T47D (cell line): ENCODE measurements around the gene ADPRHL1.

ENCODE experiments used
- DNase-seq, 2 experiments: peaks; one replicate each; pipeline versions ENCODE4 v3.0.0 to v3.0.0-alpha.2; 2011 to 2012; ENCODE audit warnings: low read depth in 1 of 2, low spot score in 1 of 2
- JUND ChIP-seq: IDR thresholded peaks from 2 replicates; pipeline ENCODE4 v1.6.1; 2012; ENCODE audit warnings: low read depth
- in situ Hi-C: cut with HindIII; loops from 2 replicates; pipeline ENCODE4 v1.10.0; 2016; ENCODE audit warnings: low sequenced_read_pairs, low pct_unique_long_range_greater_than_20kb

ADPRHL1 gene

DNA sequence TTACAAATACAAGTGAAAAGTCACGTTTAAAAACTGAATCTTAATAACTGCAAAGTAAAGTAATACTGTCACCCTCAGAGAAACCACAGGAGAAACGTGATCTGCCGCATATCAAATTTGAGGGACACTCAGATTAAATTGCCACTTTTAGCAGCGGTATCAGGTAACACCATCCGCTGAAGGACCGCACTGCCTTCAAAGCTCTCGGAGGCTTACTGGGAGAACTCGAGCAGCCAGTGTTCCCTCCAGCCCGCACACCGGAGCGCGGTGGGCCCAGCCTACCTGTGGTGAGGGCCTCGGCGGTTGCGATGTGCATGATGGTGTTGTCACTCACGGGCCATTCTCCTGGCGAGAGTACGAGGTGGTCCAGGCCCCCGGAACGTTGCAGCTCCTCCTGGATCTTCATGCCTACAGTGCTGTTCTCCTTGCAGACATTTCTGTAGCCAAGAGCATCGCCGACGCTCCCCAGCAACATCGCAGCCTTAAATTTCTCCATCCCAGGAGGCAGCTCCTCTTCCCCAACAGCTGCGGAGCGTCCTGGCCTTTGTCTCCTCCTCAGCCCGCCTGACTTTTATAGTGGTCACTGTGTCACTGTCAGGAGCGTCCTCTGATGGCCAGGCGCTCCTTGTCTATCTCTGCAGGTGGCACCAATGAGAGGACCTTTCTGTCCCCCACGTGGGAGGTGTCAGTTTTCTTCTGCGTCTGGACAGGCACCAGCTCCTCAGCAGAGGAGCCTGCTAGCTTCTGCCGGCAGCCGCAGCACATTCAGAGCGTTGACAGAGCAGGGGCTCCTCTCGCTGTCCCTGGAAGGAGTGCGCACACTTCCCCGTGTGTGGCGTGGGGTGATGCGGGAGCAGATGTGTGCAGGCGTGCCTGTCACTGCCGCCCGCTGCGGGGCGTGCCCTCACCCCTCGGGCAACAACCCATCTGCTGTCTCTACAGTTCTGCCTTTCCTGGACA is at the start of gene ADPRHL1:
ADPRHL1 (minus strand) TSS at position 547 of the 960 bp plus-strand sequence; CDS start at position 496, 51 bp downstream.
- DNase-seq, result no peak
- TF ChIP-seq JUND, result no peak
- in situ Hi-C loops, result no loop called here

DNA sequence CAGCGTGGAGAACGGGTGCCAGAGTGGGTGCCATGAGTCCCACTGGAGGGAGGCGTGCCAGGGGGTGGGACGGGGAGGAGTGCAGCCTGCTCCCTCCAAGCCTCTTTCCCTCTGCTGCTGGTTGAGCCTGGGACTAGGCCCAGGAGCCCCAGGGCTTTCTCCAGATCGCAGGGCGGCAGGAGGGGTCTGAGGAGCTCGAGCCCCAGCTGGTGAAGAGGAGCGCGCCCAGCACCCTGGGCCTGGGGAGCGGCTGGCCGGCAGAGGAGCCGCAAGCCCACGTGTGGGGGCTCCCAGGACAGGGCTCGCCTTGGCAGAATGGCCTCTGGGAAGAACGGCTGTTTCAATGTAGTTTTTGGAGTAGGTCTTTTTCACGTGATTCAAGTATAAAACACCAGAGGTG is 49.4 kb upstream of the ADPRHL1 start:
- no peak for DNase-seq
- TF ChIP-seq JUND, result no peak
- in situ Hi-C loops, result no loop called here

DNA sequence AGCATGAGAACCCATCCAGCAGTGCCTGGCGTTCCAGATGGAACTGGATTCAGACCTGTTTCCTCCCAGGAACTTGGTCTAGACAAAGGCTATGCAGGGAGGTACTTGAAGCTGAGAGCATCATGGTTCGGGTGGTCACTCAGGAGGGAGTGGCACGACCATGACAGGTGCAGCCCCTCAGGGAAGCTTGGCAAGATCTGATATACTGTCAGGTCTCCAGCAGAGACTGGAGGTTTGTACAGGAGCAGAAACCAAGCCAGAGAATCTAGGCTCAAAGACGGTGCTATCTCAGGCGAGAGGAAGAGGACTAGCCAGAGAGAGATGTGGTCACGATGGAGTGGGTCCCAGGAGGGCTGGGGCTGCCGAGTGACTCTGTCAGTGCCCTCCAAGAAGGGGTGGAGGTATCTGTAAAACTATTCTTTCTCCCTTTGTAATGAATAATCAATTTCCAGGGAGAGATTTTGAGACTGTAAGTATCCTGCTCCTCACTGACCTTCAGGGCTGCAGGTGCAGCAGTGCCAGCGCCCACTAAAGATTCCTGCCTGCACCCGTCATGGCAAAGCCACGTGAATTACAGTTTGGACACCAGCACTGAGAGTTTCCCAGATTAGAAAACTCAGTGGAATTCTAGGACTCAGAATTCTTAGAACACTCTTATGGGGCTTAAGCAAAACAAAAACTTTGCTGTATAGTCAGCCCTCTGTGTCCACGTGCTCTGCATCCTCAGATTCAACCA is 47.4 kb upstream of the ADPRHL1 start:
- DNase-seq, result no peak
- no peak for TF ChIP-seq JUND
- in situ Hi-C loops, result no loop called here

DNA sequence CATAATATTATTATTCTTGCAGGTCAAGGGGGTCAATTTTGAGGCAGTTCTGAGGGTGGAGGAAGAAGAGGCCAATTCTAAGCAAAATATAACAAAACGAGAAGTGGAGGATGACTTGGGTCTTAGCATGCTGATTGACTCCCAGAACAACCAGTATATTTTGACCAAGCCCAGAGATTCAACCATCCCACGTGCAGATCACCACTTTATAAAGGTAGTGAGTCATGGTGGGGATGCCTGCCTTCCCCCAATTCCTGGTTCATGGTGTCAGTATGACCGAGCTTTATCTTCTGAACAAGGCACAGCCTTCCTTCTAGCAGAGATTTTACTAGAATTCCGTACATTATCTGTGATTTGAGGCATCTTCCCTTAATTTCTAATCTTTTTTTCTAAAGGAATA is 46.6 kb upstream of the ADPRHL1 start:
- no peak for DNase-seq
- no peak for TF ChIP-seq JUND
- in situ Hi-C loops, result no loop called here

GRCh38 chr13:113498905-113499304 is 45.6 kb upstream of the ADPRHL1 start:
- TF ChIP-seq JUND, result no peak
- in situ Hi-C loops, result no loop called here
- DNase-seq, result no peak

- in situ Hi-C loops, result no loop called here
- DNase-seq, result no peak
- no peak for TF ChIP-seq JUND
These were observed 43.9 kb upstream of the ADPRHL1 start for GRCh38 chr13:113497217-113497616.

GRCh38 chr13:113495494-113496210 is 42.4 kb upstream of the ADPRHL1 start:
- in situ Hi-C loops, result no loop called here
- no peak for TF ChIP-seq JUND
- DNase-seq, result no peak

DNA sequence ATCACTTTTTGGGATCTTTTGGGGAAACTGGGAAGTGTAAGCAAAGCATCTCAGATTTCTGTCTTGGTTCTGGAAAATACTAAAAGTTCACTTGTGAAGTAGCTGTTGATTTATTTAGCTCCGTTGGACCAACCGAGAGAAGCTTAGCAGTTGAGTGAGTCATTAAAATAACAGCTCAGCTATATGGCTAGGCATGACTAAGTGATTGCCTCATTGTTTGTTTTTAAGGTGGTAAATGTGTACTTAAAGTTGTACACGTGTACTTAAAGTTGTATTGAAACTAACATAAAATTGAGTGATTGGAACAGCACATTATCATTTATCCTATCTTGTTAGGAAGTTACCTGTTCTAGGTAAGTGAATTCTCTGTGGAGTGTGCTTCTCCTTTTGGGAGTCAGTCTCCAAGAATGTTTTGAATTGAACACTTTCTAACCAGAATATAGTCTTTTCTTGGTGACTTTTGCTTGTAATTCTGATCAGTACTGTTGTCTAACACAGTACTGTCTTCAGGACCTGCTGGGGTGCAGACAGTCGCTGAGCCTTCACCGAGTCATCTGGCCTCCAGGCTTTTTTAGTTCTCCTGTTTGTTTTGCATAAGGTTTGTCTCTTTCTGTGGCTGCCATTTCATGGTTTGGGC is 40.1 kb upstream of the ADPRHL1 start:
- peak; percentile 51 to 87 for DNase-seq
- in situ Hi-C loops, result no loop called here
- peak; percentile 82 for TF ChIP-seq JUND

DNA sequence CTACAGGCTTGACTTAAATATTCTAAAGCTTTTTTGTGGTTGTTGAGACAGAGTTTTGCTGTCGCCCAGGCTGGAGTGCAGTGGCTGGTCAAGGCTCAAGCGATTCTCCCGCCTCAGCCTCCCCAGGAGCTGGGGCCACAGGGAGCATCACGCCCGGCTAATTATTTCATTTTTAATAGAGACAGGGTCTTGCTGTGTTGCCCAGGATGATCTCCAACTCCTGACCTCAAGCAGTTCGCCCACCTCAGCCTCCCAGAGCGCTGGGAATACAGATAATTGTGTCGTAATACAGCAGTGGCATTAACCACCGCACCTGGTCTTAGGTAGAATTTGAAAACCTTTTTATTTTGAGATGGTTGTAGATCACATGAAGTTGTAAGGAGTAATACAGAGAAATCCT is 38.7 kb upstream of the ADPRHL1 start:
- in situ Hi-C loops, result no loop called here
- no peak for TF ChIP-seq JUND
- DNase-seq, result no peak

- no peak for TF ChIP-seq JUND
- in situ Hi-C loops, result no loop called here
- no peak for DNase-seq
These were observed 38.2 kb upstream of the ADPRHL1 start for GRCh38 chr13:113491418-113491883.

DNA sequence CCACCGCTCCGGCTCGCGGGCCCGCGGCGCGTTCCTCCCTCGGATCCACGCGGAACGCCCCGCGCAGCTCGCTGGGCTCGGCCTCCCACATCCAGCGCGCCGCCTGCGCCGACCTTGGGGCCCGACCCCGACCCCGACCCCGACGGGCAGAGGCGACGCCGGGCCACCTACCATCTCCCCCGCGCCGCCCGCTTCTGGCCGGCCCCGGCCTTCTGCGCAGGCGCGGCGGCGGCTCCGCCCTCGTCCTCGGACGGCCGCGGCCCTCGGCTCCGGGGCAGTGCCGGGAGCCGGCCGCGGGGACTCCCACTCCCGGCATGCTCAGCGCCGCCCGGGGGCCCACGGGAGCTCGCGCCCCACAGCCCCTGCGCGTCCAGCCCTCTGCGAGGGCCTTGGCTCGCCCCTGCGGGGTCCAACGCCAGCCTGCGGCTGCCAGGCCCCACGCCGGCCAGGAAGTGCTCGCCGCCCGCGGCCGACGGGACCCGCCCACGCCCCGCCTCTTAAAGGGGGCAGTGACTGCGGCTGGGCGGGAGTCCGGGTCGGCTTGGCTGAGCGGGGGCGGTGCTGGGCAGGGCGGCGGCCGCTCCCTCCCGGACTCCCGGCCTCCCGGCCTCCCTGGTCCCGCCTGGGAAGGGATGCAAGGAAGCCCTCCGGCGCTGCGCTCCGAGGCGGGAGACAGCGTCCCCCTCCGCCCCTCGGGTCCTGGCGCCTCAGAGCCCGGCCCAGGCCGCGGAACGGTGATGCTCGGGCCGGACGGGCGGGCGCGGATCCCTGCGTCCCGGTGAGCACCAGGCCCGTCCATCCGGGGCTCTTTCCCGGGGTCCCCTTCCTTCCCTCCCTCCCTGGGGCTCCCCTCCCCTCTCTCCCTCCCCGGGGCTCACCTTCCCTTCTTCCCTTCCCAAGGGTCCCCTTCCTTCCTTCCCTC is 37.5 kb upstream of the ADPRHL1 start, which contains the start of gene DCUN1D2:
DCUN1D2 (minus strand) TSS at position 216 of the 922 bp plus-strand sequence; CDS start at position 174, 42 bp downstream.
- TF ChIP-seq JUND, result no peak
- in situ Hi-C loops, result no loop called here
- DNase-seq, result peak; percentile 86 to 97
